H1 (cell line): ENCODE results near the gene MBD3L4. TPM values are rescaled to one million over a fixed set of nuclear protein-coding genes. Genes with fewer than 3 reads are reported as not detected.

Source experiments
- CTCF ChIA-PET: fragments of 300-600 bp; sonication (Branson Sonifier 250); formaldehyde crosslinking; loops from one replicate; lab custom pipeline; 2021; ENCODE audit not compliant: partially characterized antibody; lab: Charles Lee
- POLR2A ChIA-PET: fragments of 300-600 bp; sonication (Branson Sonifier 250); formaldehyde crosslinking; loops from one replicate; lab custom pipeline; 2021; ENCODE audit warnings: inconsistent platforms; ENCODE audit not compliant: partially characterized antibody; lab: Charles Lee
- DNase-seq, 2 experiments: peaks; one replicate each; pipeline versions ENCODE4 v3.0.0 to v3.0.0-alpha.2; 2010 to 2022; ENCODE audit warnings: low spot score in 2 of 2, low read depth in 1 of 2, mixed read lengths in 1 of 2
- FAIRE-seq: peaks from 2 replicates; lab custom pipeline; 2011; peaks lifted over from hg19 to GRCh38; lab: Jason Lieb, UNC
- H2AFZ ChIP-seq: 2 replicates; pipeline ENCODE4 v1.8.1; 2012; ENCODE audit warnings: low read length, inconsistent platforms
- H2AK5ac ChIP-seq: 2 replicates; pipeline ENCODE4 v1.6.1; 2013; ENCODE audit warnings: low read depth, low read length
- H2BK120ac ChIP-seq: replicated peaks from 2 replicates; pipeline ENCODE3; 2013; ENCODE audit warnings: low read depth, low read length, inconsistent platforms
- H2BK12ac ChIP-seq: 2 replicates; pipeline ENCODE4 v1.6.1; 2013; ENCODE audit warnings: low read depth, low read length
- H2BK15ac ChIP-seq: 2 replicates; pipeline ENCODE4 v1.6.1; 2013; ENCODE audit warnings: low read length
- H2BK20ac ChIP-seq: 2 replicates; pipeline ENCODE4 v1.6.1; 2013; ENCODE audit warnings: low read length
- H2BK5ac ChIP-seq: 2 replicates; pipeline ENCODE4 v1.6.1; 2013; ENCODE audit warnings: low read depth, low read length
- H3K14ac ChIP-seq: 2 replicates; pipeline ENCODE4 v1.6.1; 2013; ENCODE audit warnings: inconsistent platforms; ENCODE audit not compliant: insufficient read length
- H3K18ac ChIP-seq: 2 replicates; pipeline ENCODE4 v1.6.1; 2013; ENCODE audit warnings: low read length; ENCODE audit errors: extremely low read depth
- H3K23ac ChIP-seq: 2 replicates; pipeline ENCODE4 v1.6.1; 2013; ENCODE audit warnings: inconsistent platforms; ENCODE audit not compliant: insufficient read length
- H3K23me2 ChIP-seq: 2 replicates; pipeline ENCODE4 v1.6.1; 2013; ENCODE audit warnings: low read depth, low read length
- H3K27ac ChIP-seq: 2 replicates; pipeline ENCODE4 v1.6.1; 2011; ENCODE audit warnings: low read depth, low read length, inconsistent platforms
- H3K27me3 ChIP-seq, 4 experiments: replicated peaks in 1 of 4; 1 replicate in 1 of 4; 2 replicates in 3 of 4; pipeline versions ENCODE4 v1.6.1 to v1.8.1; 2011 to 2013; ENCODE audit warnings: low read length in 3 of 4, mild to moderate bottlenecking in 3 of 4, inconsistent platforms in 2 of 4, mixed read lengths in 2 of 4, moderate library complexity in 1 of 4; ENCODE audit not compliant: control insufficient read depth in 3 of 4, insufficient read depth in 3 of 4; ENCODE audit errors: extremely low read depth in 1 of 4
- H3K36me3 ChIP-seq, 4 experiments: 2 replicates each; pipeline versions ENCODE4 v1.6.1 to v1.8.1; 2011 to 2013; ENCODE audit warnings: mild to moderate bottlenecking in 4 of 4, low read length in 3 of 4, moderate library complexity in 2 of 4, control low read depth in 1 of 4, inconsistent platforms in 1 of 4; ENCODE audit not compliant: insufficient read depth in 4 of 4, control insufficient read depth in 2 of 4
- H3K4ac ChIP-seq: replicated peaks from 2 replicates; pipeline ENCODE3; 2013; ENCODE audit warnings: low read length, low read depth, mixed read lengths, inconsistent platforms; ENCODE audit not compliant: insufficient read length
- H3K4me1 ChIP-seq, 4 experiments: replicated peaks in 1 of 4; 1 replicate in 1 of 4; 2 replicates in 3 of 4; pipeline versions ENCODE4 v1.6.1 to v1.8.1; 2011 to 2013; ENCODE audit warnings: low read length in 3 of 4, inconsistent platforms in 2 of 4, mixed read lengths in 1 of 4; ENCODE audit not compliant: insufficient read depth in 4 of 4, control insufficient read depth in 3 of 4
- H3K4me2 ChIP-seq, 2 experiments: 2 replicates each; pipeline versions ENCODE4 v1.6.1 to v1.8.1; 2011 to 2013; ENCODE audit warnings: low read depth in 2 of 2, low read length in 2 of 2, control low read depth in 1 of 2, inconsistent platforms in 1 of 2, mild to moderate bottlenecking in 1 of 2; ENCODE audit not compliant: insufficient read depth in 1 of 2
- H3K4me3 ChIP-seq, 4 experiments: fragments of 200-600, 300-600 bp in 1 of 4; sonication (generic), shearing (Covaris generic), sonication (Bioruptor Twin) in 1 of 4; 2 replicates each; pipeline versions ENCODE4 v1.5.1 to v1.8.1; 2011 to 2016; ENCODE audit warnings: low read length in 4 of 4, low read depth in 3 of 4, control low read depth in 2 of 4, inconsistent platforms in 2 of 4, mild to moderate bottlenecking in 2 of 4, mixed read lengths in 1 of 4, moderate library complexity in 1 of 4; ENCODE audit not compliant: insufficient read depth in 2 of 4; ENCODE audit errors: extremely low read depth in 1 of 4
- H3K56ac ChIP-seq: replicated peaks from 2 replicates; pipeline ENCODE3; 2013; ENCODE audit warnings: low read depth, mild to moderate bottlenecking, mixed read lengths, low read length, inconsistent platforms; ENCODE audit not compliant: insufficient read length
- H3K79me1 ChIP-seq: 2 replicates; pipeline ENCODE4 v1.6.1; 2013; ENCODE audit warnings: low read depth, low read length, control low read depth
- H3K79me2 ChIP-seq, 2 experiments: 2 replicates each; pipeline versions ENCODE4 v1.6.1 to v1.8.1; 2012 to 2013; ENCODE audit warnings: low read length in 2 of 2, mild to moderate bottlenecking in 2 of 2, inconsistent platforms in 1 of 2; ENCODE audit not compliant: insufficient read depth in 2 of 2, control insufficient read depth in 1 of 2
- H3K9ac ChIP-seq, 4 experiments: replicated peaks in 1 of 4; 1 replicate in 1 of 4; 2 replicates in 3 of 4; pipeline versions ENCODE4 v1.6.1 to v1.8.1; 2011 to 2013; ENCODE audit warnings: low read depth in 3 of 4, low read length in 3 of 4, control low read depth in 2 of 4, mild to moderate bottlenecking in 2 of 4, moderate library complexity in 2 of 4, inconsistent platforms in 1 of 4; ENCODE audit errors: extremely low read depth in 1 of 4
- H3K9me3 ChIP-seq, 2 experiments: 2 replicates each; pipeline versions ENCODE4 v1.6.1 to v1.8.1; 2012 to 2013; ENCODE audit warnings: mild to moderate bottlenecking in 2 of 2, moderate library complexity in 2 of 2, control low read depth in 1 of 2, inconsistent platforms in 1 of 2, low read depth in 1 of 2, low read length in 1 of 2, mixed read lengths in 1 of 2; ENCODE audit not compliant: insufficient read depth in 2 of 2
- H4K20me1 ChIP-seq, 2 experiments: replicated peaks in 1 of 2; 2 replicates each; pipeline versions ENCODE3 to v1.8.1; 2011 to 2013; ENCODE audit warnings: inconsistent platforms in 2 of 2, low read length in 2 of 2, mild to moderate bottlenecking in 1 of 2; ENCODE audit not compliant: insufficient read depth in 2 of 2, control insufficient read depth in 1 of 2
- H4K5ac ChIP-seq: 2 replicates; pipeline ENCODE4 v1.6.1; 2013; ENCODE audit warnings: low read length, low read depth, mixed read lengths, inconsistent platforms; ENCODE audit not compliant: insufficient read length
- H4K8ac ChIP-seq: 2 replicates; pipeline ENCODE4 v1.8.0; 2013; ENCODE audit warnings: mild to moderate bottlenecking, moderate library complexity, low read length, inconsistent platforms; ENCODE audit not compliant: insufficient read depth; ENCODE audit errors: extremely low read depth
- H4K91ac ChIP-seq: replicated peaks from 2 replicates; pipeline ENCODE3; 2013; ENCODE audit warnings: low read length, mixed read lengths, inconsistent platforms; ENCODE audit not compliant: insufficient read length
- ATF3 ChIP-seq: IDR thresholded peaks from 2 replicates; pipeline ENCODE4 v1.6.1; 2011; ENCODE audit warnings: low read depth, mild to moderate bottlenecking, low read length; ENCODE audit not compliant: insufficient read depth
- BCL11A ChIP-seq, 2 experiments: IDR thresholded peaks; one replicate each; pipeline ENCODE4 v1.6.1; 2011; ENCODE audit warnings: low read depth in 2 of 2, low read length in 2 of 2, mild to moderate bottlenecking in 2 of 2
- CHD1 ChIP-seq: IDR thresholded peaks from 2 replicates; pipeline ENCODE4 v1.6.1; 2012; ENCODE audit warnings: low read depth, low read length, improper control_type of control experiment
- CHD2 ChIP-seq: IDR thresholded peaks from 2 replicates; pipeline ENCODE4 v1.6.1; 2012; ENCODE audit warnings: low read length, improper control_type of control experiment
- EP300 ChIP-seq, 2 experiments: IDR thresholded peaks; 1 replicate in 1 of 2; 2 replicates in 1 of 2; pipeline ENCODE4 v1.6.1; 2011 to 2012; ENCODE audit warnings: low read depth in 2 of 2, low read length in 2 of 2, mild to moderate bottlenecking in 2 of 2, borderline replicate concordance in 1 of 2, inconsistent platforms in 1 of 2, moderate library complexity in 1 of 2
- KDM1A ChIP-seq: fragments of 200-600, 300-600 bp; sonication (generic); IDR thresholded peaks from 2 replicates; pipeline ENCODE4 v1.7.1; 2016; ENCODE audit warnings: mild to moderate bottlenecking, low read length, borderline replicate concordance
- PHF8 ChIP-seq: fragments of 200-600 bp; sonication (generic); conservative IDR thresholded peaks from 2 replicates; pipeline ENCODE4 v1.7.1; 2012; ENCODE audit warnings: low read depth, mild to moderate bottlenecking, inconsistent platforms, low read length, moderate library complexity
- SIX5 ChIP-seq: IDR thresholded peaks from 2 replicates; pipeline ENCODE4 v1.6.1; 2011; ENCODE audit warnings: mild to moderate bottlenecking, low read depth, low read length
- TAF7 ChIP-seq: optimal IDR thresholded peaks from 2 replicates; pipeline ENCODE3; 2011; ENCODE audit warnings: low read depth, mild to moderate bottlenecking, inconsistent platforms, low read length, moderate library complexity, borderline replicate concordance
- YY1 ChIP-seq: IDR thresholded peaks from 2 replicates; pipeline ENCODE4 v1.6.1; 2011; ENCODE audit warnings: low read depth, mild to moderate bottlenecking, low read length
- WGBS, 2 experiments: shearing (Covaris generic) in 1 of 2; methylation state at CpG; one replicate each; pipeline versions ENCODE4 v1.1.6 to v1.1.7; 2013 to 2015; ENCODE audit warnings: low lambda C conversion rate in 2 of 2, mixed read lengths in 2 of 2, inconsistent platforms in 1 of 2, low coverage in 1 of 2, missing lambda C conversion rate in 1 of 2; ENCODE audit not compliant: insufficient replicate concordance in 2 of 2, insufficient coverage in 1 of 2, insufficient read length in 1 of 2; ENCODE audit errors: extremely low coverage in 1 of 2, missing lambda C conversion rate in 1 of 2; 5-methylcytosine and 5-hydroxymethylcytosine counted together
- polyA plus RNA-seq, 7 experiments: library from polyadenylated mRNA; depleted of rRNA in 3 of 7; stranded (reverse) in 5 of 7; unstranded in 2 of 7; fragments of >200 nt in 5 of 7; fragments of 200-250 nt in 2 of 7; gene quantifications; 1 replicate in 5 of 7; 2 replicates in 1 of 7; 4 replicates in 1 of 7; pipeline versions ENCODE4 v1.2.1 to v1.2.3, GENCODE V29; 2011 to 2013; ENCODE audit warnings: missing spikeins in 2 of 7, mixed read lengths in 2 of 7
- total RNA-seq: library from RNA; stranded (reverse); fragmentation: NEBNext Ultra II Directional; extraction: Animal tissue kit (Norgen Biotek cat#: 25700); gene quantifications from 2 replicates; pipeline ENCODE4 v1.2.1, GENCODE V29; 2021
- TF ChIP-seq, protein P1 (sequence below): IDR thresholded peaks from 2 replicates; pipeline ENCODE4 v1.6.1; 2012; ENCODE audit warnings: inconsistent platforms
- TF ChIP-seq, protein P2 (sequence below): IDR thresholded peaks from 2 replicates; pipeline ENCODE4 v1.6.1; 2012; ENCODE audit warnings: inconsistent platforms

MBD3L4 gene
- total and polyA plus RNA-seq, 2 of the 8 experiments (the other 6 are each of a cell fraction or from before 2014, with no cell fraction given), result not detected

- no peak overlapping the region for H3K9ac ChIP-seq
- peaks cover 2% of the 10 kb centered on the region; the same call in 1 of the 2 replicates for H3K23me2 ChIP-seq
- peak overlapping the region in 3 of 4 experiments; percentile 13 to 95 (median 17); a peak in 3 of 8 replicates for H3K4me3 ChIP-seq
- peaks cover 5 to 12% (median 10%) of the 10 kb centered on the region in 4 experiments; a peak in 7 of 8 replicates for H3K36me3 ChIP-seq
- no peaks in the 10 kb centered on the region for H3K79me1 ChIP-seq
- H4K5ac ChIP-seq, result no peak overlapping the region
- FAIRE-seq (no peak), DNase-seq (no peak)
- H4K20me1 ChIP-seq, result no peaks in the 10 kb centered on the region
- no peak overlapping the region for H2BK120ac ChIP-seq
- H3K4me1 ChIP-seq, result no peaks in the 10 kb centered on the region
- no peaks in the 10 kb centered on the region for H3K27me3 ChIP-seq
- peaks cover 6 to 15% of the 10 kb centered on the region in 2 experiments; a peak in 2 of 4 replicates for H3K9me3 ChIP-seq
- H3K56ac ChIP-seq, result no peak overlapping the region
- peak overlapping the region; percentile 84 for H2AFZ ChIP-seq
- no peak overlapping the region for H4K91ac ChIP-seq
- no peak overlapping the region for H2BK20ac ChIP-seq
- H2AK5ac ChIP-seq, result no peak overlapping the region
- H3K4me2 ChIP-seq, result peak overlapping the region; percentile 45 to 66; a peak in 3 of 4 replicates
- no peak overlapping the region for H2BK5ac ChIP-seq
- H3K18ac ChIP-seq, result no peak overlapping the region
- H2BK15ac ChIP-seq, result no peak overlapping the region
- ChIA-PET POLR2A (interaction anchor here (0.9 to 1.8 kb wide), 4 partner anchors 16 to 316 kb away, joined by 3 to 8 read pairs (median 4); no protein-coding TSS in a partner anchor), CTCF (interaction anchor here (0.5 to 1.1 kb wide), 2 partner anchors 312 to 1452 kb away, joined by 3 to 4 read pairs; no protein-coding TSS in a partner anchor)
- no peak overlapping the region for H3K14ac ChIP-seq
- H3K4ac ChIP-seq, result no peak overlapping the region
- H2BK12ac ChIP-seq, result no peak overlapping the region
- WGBS, 2 experiments, result 73% methylated on average over 6 of the region's 6 CpGs; no CpG with 5 or more reads in 1 of the 2 experiments
- no peak overlapping the region for H3K27ac ChIP-seq
- H4K8ac ChIP-seq, result no peak overlapping the region
- H3K23ac ChIP-seq, result no peak overlapping the region
- peaks cover 0 to 8% of the 10 kb centered on the region in 2 experiments; a peak in 2 of 4 replicates for H3K79me2 ChIP-seq
- TF ChIP-seq KDM1A (no peak), CHD1 (no peak), ATF3 (no peak), CHD2 (no peak), SIX5 (no peak), PHF8 (no peak), EP300 (IDR thresholded peaks at IDR 0.05; ENCODE audit: borderline replicate concordance in 1 of 2, low read depth in 2 of 2, low read length in 2 of 2) (no peak), TAF7 (no peak), BCL11A (IDR thresholded peaks at IDR 0.05; ENCODE audit: low read depth in 2 of 2, low read length in 2 of 2) (no peak), YY1 (no peak)
- TF ChIP-seq, protein P1, sequence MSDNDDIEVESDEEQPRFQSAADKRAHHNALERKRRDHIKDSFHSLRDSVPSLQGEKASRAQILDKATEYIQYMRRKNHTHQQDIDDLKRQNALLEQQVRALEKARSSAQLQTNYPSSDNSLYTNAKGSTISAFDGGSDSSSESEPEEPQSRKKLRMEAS, result no peak
- TF ChIP-seq, protein P2, sequence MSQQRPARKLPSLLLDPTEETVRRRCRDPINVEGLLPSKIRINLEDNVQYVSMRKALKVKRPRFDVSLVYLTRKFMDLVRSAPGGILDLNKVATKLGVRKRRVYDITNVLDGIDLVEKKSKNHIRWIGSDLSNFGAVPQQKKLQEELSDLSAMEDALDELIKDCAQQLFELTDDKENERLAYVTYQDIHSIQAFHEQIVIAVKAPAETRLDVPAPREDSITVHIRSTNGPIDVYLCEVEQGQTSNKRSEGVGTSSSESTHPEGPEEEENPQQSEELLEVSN, result no peak
Observed at GRCh38 chr19:7068599-7068998, 28.6 kb upstream of the MBD3L4 start.
